ENCODE results near the gene TMEM187. TPM values are rescaled to one million over a fixed set of nuclear protein-coding genes. Genes with fewer than 3 reads are reported as not detected.

TMEM187 gene
- total and polyA plus RNA-seq, 2 donors from 2014 or later, result 9.6 to 12.4 TPM

GRCh38 chrX:153969904-153970356, 2.6 kb upstream of the TMEM187 start:
- no peak for FAIRE-seq
- H3K36me3 ChIP-seq (ENCODE audit: control insufficient read depth in 2 of 3, insufficient read depth in 3 of 3, low read length in 3 of 3), result no peaks in the 10 kb centered on the region
- H3K4me3 ChIP-seq (ENCODE audit: low read length in 3 of 3), result peak overlapping the region; percentile 36 to 88 (median 50)
- H3K9ac ChIP-seq (ENCODE audit: low read length in 3 of 3), result peak overlapping the region in 2 of 3 donors; percentile 32 to 40
- peak in 3 of 5 donors; percentile 32 to 86 (median 56) for DNase-seq
- intact Hi-C loops (cut with DNase I), result no loop called here
- peak overlapping the region in 1 of 2 donors; percentile 60 for H3K27ac ChIP-seq (ENCODE audit: low read depth in 2 of 2, low read length in 2 of 2)
- no peaks in the 10 kb centered on the region for H3K9me3 ChIP-seq (ENCODE audit: control insufficient read depth in 2 of 3, insufficient read depth in 1 of 3, low read length in 3 of 3)
- TF ChIP-seq CTCF (IDR thresholded peaks at IDR 0.05; ENCODE audit: borderline replicate concordance, extremely low read depth, insufficient read depth), result no peak
- peaks cover 0 to 49% (median 24%) of the 10 kb centered on the region in 3 donors for H3K4me1 ChIP-seq (ENCODE audit: control insufficient read depth in 2 of 3, insufficient read depth in 2 of 3, low read depth in 1 of 3, low read length in 3 of 3)
- H3K27me3 ChIP-seq (ENCODE audit: control insufficient read depth, insufficient read depth, low read length), result no peaks in the 10 kb centered on the region

- Histone ChIP-seq H3K27ac (ENCODE audit: low read depth in 2 of 2, low read length in 2 of 2) (peak overlapping the region; percentile 99 to 100), H3K9me3 (ENCODE audit: control insufficient read depth in 2 of 3, insufficient read depth in 1 of 3, low read length in 3 of 3) (no peaks in the 10 kb centered on the region), H3K36me3 (ENCODE audit: control insufficient read depth in 2 of 3, insufficient read depth in 3 of 3, low read length in 3 of 3) (no peaks in the 10 kb centered on the region), H3K4me3 (ENCODE audit: low read length in 3 of 3) (peak overlapping the region; percentile 61 to 88 (median 83)), H3K27me3 (ENCODE audit: control insufficient read depth, insufficient read depth, low read length) (no peaks in the 10 kb centered on the region), H3K9ac (ENCODE audit: low read length in 3 of 3) (peak overlapping the region; percentile 58 to 81 (median 74)), H3K4me1 (ENCODE audit: control insufficient read depth in 2 of 3, insufficient read depth in 2 of 3, low read depth in 1 of 3, low read length in 3 of 3) (peaks cover 0 to 49% (median 24%) of the 10 kb centered on the region in 3 donors)
- intact Hi-C loops (cut with DNase I), result no loop called here
- no peak for TF ChIP-seq CTCF (IDR thresholded peaks at IDR 0.05; ENCODE audit: borderline replicate concordance, extremely low read depth, insufficient read depth)
- no peak for FAIRE-seq
- peak; percentile 60 to 86 (median 78) for DNase-seq
Measured at GRCh38 chrX:153970357-153971123, 2.0 kb upstream of the TMEM187 start.

GRCh38 chrX:153971124-153971449, 1.5 kb upstream of the TMEM187 start:
- H3K27me3 ChIP-seq (ENCODE audit: control insufficient read depth, insufficient read depth, low read length), result no peaks in the 10 kb centered on the region
- peak overlapping the region; percentile 99 to 100 for H3K27ac ChIP-seq (ENCODE audit: low read depth in 2 of 2, low read length in 2 of 2)
- peak overlapping the region; percentile 95 to 98 (median 98) for H3K9ac ChIP-seq (ENCODE audit: low read length in 3 of 3)
- H3K9me3 ChIP-seq (ENCODE audit: control insufficient read depth in 2 of 3, insufficient read depth in 1 of 3, low read length in 3 of 3), result no peaks in the 10 kb centered on the region
- no peak for TF ChIP-seq CTCF (IDR thresholded peaks at IDR 0.05; ENCODE audit: borderline replicate concordance, extremely low read depth, insufficient read depth)
- peak overlapping the region; percentile 83 to 92 (median 88) for H3K4me3 ChIP-seq (ENCODE audit: low read length in 3 of 3)
- peaks cover 0 to 44% (median 24%) of the 10 kb centered on the region in 3 donors for H3K4me1 ChIP-seq (ENCODE audit: control insufficient read depth in 2 of 3, insufficient read depth in 2 of 3, low read depth in 1 of 3, low read length in 3 of 3)
- peak; percentile 73 for FAIRE-seq
- intact Hi-C loops (cut with DNase I), result no loop called here
- DNase-seq, result peak; percentile 87 to 98 (median 93)
- H3K36me3 ChIP-seq (ENCODE audit: control insufficient read depth in 2 of 3, insufficient read depth in 3 of 3, low read length in 3 of 3), result no peaks in the 10 kb centered on the region

Measured in kidney (tissue), 14 donors.